Posterior vena cava (tissue), 2 donors: ENCODE data around the gene UBB. TPM values are rescaled to one million over a fixed set of nuclear protein-coding genes. Genes with fewer than 3 reads are reported as not detected.
"Not testable (repeated sequence)": the region's sequence is repeated elsewhere in the genome, so short reads cannot be mapped to it uniquely, and the experiment has no call there.

Experiments used
- DNase-seq: peaks from one replicate; pipeline ENCODE4 v3.0.0-alpha.2; 2020; ENCODE audit warnings: low spot score
- intact Hi-C, 2 donors: fragments of 100-400 bp; cut with DNase I; formaldehyde crosslinking; loops; one replicate each; pipeline versions ENCODE4 v1.14.1 to v1.14.2; 2022 to 2023
- total RNA-seq, 2 donors: library from RNA; stranded (reverse); fragmentation: NEBNext Ultra II Directional; extraction: Animal tissue kit (Norgen Biotek cat#: 25700); gene quantifications; one replicate each; pipeline ENCODE4 v1.2.1, GENCODE V29; 2021
- donor health status: DM: yes; HTN: yes; CAD: no.
- donor health status: DM: yes; HTN: yes; CAD: no.

UBB gene
- total RNA-seq, 2 donors from 2014 or later = 581 to 633 TPM

GRCh38 chr17:16363749-16364536 is 16.9 kb upstream of the UBB start:
- peak; percentile 91 for DNase-seq
- intact Hi-C loops = no loop called here

DNA sequence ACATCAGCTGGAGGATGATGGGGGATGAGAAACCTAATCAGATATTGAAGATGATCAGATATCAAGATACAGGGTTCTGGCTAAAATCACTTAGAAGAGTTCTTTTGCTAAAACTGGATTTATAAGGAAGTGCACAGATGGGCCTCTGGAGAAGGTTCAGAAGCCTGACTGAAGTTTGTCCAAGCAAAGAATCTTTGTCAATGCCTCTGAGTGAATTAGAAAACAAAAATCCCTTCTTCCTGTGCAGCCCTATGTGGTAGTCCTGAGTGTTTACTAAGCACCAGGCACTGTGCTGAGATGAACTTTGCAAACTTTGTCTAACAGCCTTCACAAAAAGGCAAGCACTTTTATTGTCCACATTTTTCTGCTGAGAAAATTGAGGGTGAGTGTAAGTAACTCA is 16.3 kb upstream of the UBB start:
- intact Hi-C loops = no loop called here

GRCh38 chr17:16371742-16372141 is 9.1 kb upstream of the UBB start:
- intact Hi-C loops = no loop called here
- DNase-seq = no peak

More for the DNA sequence above, 16.3 kb upstream of the UBB start:
- DNase-seq = no peak

GRCh38 chr17:16374146-16374938 is 6.5 kb upstream of the UBB start:
- intact Hi-C loops = no loop called here
- peak; percentile 11 for DNase-seq

GRCh38 chr17:16377941-16378341 is 3.0 kb upstream of the UBB start:
- no peak for DNase-seq
- intact Hi-C loops = no loop called here

- peak; percentile 41 for DNase-seq
- intact Hi-C loops = no loop called here
These were observed 2.1 kb upstream of the UBB start for GRCh38 chr17:16378636-16379282.

DNA sequence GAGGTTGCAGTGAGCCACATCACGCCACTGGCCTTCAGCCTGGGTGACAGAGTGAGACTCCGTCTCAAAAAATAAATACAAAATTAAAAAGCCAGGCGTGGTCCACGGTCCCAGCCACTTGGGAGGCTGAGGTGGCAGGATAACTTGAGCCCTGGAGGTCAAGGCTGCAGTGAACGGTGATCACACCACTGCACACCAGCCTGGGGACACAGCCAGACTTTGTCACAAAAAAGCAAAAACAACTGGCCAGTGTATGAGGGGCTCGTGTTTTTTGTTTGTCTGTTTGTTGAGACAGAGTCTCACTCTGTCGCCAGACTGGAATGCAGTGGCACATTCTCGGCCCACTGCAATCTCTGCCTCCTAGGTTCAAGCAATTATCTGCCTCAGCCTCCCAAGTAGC is 1.2 kb upstream of the UBB start:
- DNase-seq = peak; percentile 19
- intact Hi-C loops = loop anchor here in 1 of 2 donors (10.0 kb wide), 1 partner anchor 55 kb away; no protein-coding TSS in a partner anchor

DNA sequence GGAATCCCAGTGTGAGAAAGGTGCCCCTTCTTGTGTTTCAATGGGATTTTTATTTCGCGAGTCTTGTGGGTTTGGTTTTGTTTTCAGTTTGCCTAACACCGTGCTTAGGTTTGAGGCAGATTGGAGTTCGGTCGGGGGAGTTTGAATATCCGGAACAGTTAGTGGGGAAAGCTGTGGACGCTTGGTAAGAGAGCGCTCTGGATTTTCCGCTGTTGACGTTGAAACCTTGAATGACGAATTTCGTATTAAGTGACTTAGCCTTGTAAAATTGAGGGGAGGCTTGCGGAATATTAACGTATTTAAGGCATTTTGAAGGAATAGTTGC is 567 bp downstream of the UBB start:
- intact Hi-C loops = loop anchor here in 1 of 2 donors (10.0 kb wide), 1 partner anchor 53 kb away; no protein-coding TSS in a partner anchor
- no peak for DNase-seq

GRCh38 chr17:16383216-16383615 is 2.3 kb downstream of the UBB start:
- intact Hi-C loops = loop anchor here in 1 of 2 donors (10.0 kb wide), 1 partner anchor 52 kb away; no protein-coding TSS in a partner anchor
- DNase-seq = no peak

- intact Hi-C loops = loop anchor here in 1 of 2 donors (10.0 kb wide), 1 partner anchor 51 kb away; no protein-coding TSS in a partner anchor
- peak; percentile 30 for DNase-seq
These were observed 2.9 kb downstream of the UBB start for GRCh38 chr17:16383772-16384287.

DNA sequence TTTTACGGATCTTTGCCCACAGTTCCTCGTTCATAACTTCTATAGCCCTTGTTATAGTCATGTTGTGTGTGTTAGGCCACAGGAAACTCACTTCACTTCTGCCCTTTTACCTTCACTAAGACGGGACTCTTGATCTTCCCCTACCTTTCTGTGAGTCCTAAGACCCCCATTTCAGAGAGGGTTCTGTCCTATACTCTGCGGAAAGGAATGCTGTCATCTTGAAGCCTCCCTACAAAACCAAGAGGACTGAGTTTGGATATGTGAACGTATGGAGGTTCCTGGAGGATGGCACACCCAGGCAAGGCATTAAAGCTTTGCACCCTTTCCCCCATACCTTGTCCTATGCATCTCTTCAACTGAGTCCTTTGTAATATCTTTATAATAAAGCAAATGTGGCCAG is 3.7 kb downstream of the UBB start:
- intact Hi-C loops = loop anchor here in 1 of 2 donors (10.0 kb wide), 1 partner anchor 50 kb away; no protein-coding TSS in a partner anchor

GRCh38 chr17:16386126-16386507 is 5.2 kb downstream of the UBB start:
- intact Hi-C loops = loop anchor here in 1 of 2 donors (10.0 kb wide), 1 partner anchor 49 kb away; no protein-coding TSS in a partner anchor
- DNase-seq = not testable (repeated sequence)

More for the DNA sequence above, 3.7 kb downstream of the UBB start:
- no peak for DNase-seq

GRCh38 chr17:16391451-16391850 is 10.6 kb downstream of the UBB start:
- no peak for DNase-seq
- intact Hi-C loops = no loop called here

DNA sequence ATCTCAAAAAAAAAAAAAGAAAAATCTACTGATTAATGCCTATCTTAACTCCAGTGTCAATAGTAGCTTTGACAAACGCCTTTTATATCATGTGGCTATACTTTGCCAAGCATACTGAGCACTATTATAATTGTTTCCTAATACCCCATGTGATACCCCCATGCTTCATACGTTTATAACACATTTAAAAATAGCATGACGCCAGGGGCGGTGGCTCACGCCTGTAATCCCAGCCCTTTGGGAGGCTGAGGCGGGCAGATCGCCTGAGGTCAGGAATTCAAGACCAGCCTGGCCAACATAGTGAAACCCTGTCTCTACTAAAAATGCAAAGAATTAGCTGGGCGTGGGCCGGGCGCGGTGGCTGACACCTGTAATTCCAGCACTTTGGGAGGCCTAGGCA is 11.6 kb downstream of the UBB start:
- DNase-seq, intact Hi-C loops: not testable (repeated sequence)

- intact Hi-C loops = not testable (repeated sequence)
These were observed 15.0 kb downstream of the UBB start for GRCh38 chr17:16395887-16396286.

DNA sequence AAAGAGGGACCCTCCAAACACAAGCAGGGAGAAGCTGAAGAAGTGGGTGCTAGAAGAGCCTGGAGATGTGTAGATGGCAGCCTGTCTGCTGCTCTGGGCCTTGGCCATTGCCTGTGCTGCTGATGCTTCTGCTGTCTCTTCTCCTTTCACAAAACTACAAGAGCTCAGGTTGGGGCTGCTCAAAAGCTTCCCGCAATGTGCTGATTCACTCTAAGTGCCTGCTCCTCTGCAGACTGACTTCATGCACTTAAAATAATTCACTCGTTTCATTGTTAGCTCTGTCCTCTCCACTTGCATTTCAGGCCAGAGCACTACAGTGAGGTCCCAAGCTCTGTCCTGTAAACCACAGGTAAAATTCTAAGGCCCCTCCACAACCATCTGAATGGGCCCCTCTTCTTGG is 15.8 kb downstream of the UBB start:
- intact Hi-C loops, DNase-seq: not testable (repeated sequence)

More at GRCh38 chr17:16395887-16396286, 15.0 kb downstream of the UBB start:
- DNase-seq = not testable (repeated sequence)

DNA sequence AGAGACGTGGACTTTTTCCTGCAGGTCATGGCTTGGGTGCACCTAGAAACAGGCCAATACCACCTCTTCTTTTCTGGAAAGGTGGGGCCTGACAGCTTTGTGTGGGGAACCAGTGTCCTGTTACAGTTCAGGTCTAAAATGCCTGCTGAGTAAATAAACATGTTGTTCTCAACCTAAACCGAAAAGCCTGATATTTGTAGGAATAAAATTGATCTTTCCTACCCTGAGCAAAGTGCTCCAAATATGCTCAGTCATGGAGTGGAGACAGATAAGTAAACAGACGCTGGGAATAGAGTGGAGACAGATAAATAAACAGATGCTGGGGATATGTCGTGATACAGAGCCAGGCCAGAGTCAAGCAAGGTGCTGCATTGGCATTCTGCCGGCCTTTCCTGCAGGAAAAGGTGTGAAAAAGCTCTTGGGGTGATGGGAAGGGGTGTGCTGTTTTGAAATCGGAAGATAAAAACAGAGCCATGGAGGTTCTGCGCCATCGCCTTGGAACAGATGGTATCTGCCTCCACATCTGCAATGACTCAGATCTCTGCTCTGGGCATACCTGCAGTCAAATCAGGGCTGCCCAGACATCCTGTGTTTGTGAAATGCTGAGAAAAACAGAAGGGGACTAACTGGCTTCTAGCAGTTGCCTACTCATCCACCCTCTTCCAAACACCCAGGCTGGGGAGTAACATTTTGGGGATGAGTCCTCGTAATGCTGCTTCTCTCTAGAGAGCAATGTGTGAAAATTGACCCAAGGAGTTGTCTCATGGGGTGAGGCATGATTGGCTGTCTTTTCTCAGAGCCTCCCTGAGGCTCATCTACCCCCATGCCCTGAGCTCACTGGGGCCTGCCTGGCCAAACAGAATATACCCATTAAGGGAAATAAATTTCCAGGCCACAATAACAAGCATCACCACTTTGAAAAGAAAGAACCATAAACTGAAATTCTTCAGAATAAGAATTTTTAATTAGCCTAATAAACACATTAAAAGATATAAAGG is 17.7 kb downstream of the UBB start:
- no peak for DNase-seq
- intact Hi-C loops = no loop called here

- peak; percentile 12 for DNase-seq
- intact Hi-C loops = not testable (repeated sequence)
These were observed 23.0 kb downstream of the UBB start for GRCh38 chr17:16403847-16404246.
